NOMO-1 treated with dmso at 0.1 percent for 144 hours (cell line): ENCODE measurements around the gene MIEN1.
"Not testable (repeated sequence)": the region's sequence is repeated elsewhere in the genome, so short reads cannot be mapped to it uniquely, and the experiment has no call there.

Source experiments
- DNase-seq: peaks from one replicate; lab custom pipeline; 2025; ENCODE audit not compliant: unreplicated experiment; lab: John Stamatoyannopoulos, UW

The MIEN1 gene, protein sequence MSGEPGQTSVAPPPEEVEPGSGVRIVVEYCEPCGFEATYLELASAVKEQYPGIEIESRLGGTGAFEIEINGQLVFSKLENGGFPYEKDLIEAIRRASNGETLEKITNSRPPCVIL

DNA sequence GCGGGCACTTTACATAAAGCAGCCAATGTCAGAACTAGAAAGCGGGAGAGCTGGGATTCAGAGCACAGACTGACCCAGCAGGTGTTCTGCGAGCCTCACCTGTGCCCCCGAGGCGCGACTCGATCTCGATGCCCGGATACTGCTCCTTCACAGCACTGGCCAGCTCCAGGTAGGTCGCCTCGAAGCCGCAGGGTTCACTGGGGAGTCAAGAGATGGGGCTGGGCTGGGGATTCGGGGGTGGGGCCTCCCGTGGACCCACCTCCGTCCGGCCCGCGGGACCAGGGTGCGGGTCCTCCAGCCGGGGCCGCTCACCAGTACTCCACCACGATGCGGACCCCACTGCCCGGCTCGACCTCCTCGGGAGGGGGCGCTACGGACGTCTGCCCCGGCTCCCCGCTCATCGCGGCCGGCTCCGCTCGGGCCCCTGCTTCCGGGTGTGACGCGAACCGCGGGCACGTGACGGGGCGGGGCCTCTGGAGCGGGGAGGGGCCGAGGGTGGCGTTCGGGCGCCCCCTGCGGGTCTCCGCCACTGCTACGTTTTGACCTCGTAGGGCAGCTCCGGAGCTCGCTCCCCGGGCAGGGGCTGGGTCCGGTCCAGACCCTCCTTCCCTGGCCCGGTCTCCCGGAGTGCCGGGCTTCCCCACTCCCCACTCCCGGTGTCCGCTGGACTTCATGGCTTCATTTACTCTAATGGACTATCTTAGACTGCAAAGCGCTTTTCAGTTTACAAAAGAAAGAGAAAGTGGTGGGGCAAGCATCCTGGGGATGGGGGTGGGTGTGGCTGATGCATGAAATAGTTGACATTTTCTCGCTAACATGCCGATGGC is at the start of gene MIEN1:
Gene MIEN1 (minus strand): TSS at position 438 of the 827 bp plus-strand sequence. CDS start 37 bp downstream, at position 401.
- DNase-seq, result peak; percentile 71

DNA sequence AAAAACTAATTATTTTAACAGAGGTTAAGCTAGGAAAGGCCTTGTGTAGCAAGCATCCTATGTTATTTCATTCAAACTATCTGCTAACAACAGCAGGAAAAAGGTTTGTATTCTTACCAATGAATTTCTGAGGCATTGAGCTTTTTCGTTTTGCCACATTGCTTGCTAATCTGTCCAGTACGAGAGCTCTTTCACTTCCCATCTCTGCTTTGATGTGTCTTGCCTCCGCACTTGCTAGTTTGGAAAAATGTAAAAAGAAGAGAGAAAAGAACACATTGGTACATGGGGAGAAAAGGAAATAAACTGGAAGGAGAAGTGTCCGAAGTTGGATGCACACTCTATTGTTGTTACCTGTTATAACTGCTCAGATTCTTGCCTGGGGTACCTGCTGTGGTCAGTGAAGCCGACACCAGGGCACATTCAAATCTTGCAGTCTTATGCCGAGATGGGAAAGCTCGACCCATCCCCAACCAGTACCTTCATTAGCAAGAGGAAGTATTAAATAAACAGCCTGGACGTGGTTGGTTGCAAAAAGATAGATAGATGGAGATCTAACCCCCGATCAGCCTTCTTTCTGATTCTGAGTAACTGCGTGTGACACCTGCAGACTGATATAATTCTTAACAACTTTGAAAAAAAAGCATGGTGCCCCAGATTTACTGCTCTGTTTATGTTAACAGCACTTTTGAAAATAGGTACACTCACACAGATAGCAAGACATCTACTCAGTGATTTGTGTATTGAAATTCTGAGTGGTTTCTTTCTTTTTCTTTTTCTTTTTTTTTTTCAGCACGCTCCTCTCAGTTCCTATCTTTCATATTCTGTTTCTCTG is 47.4 kb upstream of the MIEN1 start:
- DNase-seq, result no peak

DNA sequence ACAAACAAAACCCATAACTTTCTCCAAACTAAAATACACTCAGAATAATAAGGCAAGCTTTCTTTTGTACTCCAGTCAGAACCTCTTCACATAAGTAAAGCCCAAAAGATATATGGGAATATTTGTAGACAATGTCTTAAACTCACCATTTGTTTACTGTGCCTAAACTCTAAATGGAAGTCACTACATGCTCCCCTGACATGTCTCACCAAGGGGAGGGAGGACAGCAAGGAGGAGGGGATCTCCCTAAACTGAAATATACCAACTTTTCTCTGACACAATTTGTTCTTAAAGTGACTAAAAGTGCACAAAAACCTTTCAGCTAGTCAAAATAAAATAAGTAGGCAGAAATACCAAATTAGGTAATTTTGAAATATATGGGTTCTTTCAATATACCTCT is 45.9 kb upstream of the MIEN1 start:
- DNase-seq, result no peak

DNA sequence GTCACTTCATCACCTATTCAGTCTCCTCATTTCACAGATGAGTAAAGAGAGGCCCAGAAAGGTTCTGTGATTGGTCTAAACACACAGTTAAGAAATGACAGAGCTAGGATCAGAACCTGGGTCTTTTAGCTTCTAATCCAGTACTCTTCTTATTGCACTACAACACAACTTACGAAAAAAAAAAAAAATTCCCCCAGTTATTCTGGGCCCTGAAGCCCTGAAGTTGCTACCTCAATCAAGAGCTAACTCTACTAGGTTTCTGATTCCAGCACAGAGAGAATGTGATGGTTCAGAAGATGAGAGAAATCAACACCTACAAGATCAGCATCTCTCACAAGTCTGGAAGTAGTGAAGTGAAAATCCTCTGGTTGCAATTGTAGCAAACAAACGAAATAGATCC is 44.7 kb upstream of the MIEN1 start:
- no peak for DNase-seq

DNA sequence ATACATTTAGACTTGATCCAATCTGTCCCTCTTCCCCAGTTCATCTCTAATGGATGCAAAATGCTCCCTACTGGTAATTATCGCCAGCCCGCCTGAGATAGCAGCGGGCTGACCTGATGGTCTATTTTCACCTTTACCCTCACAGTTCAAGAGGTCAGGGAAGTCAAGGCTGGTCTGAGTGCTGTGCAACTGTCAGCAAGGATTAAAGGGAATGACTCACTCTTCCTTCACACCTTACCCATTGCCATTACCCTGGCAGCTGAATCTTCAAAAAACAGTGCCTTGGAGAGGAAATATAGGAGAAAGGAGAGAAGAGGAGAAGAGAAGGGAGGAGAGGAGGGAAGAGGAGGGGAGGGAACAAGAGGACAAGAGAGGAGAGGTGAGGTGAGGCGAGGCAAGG is 43.7 kb upstream of the MIEN1 start:
- DNase-seq, result no peak

DNA sequence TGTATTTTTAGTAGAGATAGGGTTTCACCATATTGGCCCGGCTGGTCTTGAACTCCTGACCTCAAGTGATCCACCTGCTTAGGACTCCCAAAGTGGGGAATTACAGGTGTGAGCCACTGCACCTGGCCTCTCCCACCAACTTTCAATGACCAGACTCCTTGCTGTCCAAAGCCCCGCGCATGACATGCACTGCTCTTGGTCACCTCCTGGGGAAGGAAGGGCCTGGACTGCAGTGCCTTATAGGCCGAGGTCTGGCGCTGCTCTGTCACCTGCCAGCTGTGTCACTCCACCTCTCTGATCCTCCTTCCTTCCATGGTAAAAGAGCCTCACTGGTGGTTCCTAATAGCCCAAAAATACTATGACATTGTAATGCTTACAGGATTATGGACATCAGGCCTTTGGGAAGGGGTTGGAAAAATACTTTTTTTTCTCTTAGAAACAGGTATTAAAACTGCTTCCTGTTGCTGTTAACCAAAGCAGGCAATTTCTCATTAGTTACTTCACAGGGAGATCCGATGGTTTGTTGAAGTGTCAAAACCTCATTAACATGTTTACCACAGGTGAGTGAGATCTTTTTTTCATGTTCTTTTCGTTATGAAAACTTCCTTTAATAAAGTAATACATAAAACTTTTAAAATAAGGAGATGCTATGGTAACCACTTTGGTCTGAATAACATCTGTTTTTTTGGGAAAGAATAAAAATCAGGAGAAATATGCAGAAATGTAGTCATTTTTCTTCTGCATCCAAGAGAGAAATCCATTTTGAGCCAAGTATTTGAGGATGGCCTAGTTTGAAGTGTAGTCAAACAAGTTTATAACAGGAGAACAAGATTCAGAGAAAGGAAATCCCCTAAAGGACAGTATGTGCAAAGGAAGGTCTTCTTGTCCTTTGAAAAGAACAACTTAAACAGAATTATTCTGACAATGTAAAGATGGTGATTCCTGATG is 42.9 kb upstream of the MIEN1 start:
- DNase-seq, result no peak

DNA sequence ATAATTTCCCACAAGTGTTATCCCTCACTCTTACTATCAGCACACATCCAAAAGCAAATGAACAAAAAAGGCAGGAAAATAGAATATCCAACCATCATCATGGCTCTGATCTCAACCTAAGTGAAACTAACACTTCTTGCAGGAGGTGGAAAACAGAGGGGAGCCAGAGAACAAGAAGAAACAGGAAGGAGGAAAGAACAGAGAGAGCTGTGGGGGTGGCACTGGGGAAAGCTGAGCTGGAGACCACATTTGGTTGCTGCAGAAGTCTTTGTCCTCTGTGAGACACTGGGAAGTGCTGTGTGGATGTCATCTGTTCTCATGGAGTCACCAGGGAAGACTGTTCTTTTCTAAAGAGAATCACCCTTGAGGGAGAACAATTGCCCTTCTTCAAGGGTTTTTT is 42.1 kb upstream of the MIEN1 start:
- no peak for DNase-seq

DNA sequence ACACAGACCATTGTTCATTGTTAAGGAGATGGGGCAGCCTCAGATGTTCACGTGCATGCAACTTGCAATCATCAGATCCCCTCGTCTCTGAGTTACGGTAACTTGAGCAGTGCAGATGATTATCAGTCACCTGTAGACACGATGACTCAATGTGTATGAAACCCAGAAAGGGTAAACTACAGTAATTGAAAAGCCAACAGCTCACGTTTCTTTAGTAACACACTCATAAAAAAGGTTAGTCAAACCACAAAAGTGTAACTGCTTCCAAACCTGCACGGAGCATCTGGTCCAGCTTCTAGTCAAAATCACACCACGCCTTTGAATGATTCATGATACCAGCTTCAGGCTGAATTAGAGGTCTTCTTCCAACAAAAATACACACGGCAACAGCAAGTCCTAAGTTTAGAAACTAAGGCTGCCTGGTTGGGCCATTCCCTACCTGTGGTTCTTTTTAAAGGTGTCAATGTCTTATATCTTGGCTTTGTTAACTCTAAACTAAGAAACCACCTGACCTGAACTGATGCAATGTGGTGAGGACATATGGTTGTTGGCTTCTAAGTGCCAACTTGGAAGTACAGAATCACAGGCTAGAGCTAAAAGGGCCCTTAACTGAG is 39.7 kb upstream of the MIEN1 start:
- no peak for DNase-seq

DNA sequence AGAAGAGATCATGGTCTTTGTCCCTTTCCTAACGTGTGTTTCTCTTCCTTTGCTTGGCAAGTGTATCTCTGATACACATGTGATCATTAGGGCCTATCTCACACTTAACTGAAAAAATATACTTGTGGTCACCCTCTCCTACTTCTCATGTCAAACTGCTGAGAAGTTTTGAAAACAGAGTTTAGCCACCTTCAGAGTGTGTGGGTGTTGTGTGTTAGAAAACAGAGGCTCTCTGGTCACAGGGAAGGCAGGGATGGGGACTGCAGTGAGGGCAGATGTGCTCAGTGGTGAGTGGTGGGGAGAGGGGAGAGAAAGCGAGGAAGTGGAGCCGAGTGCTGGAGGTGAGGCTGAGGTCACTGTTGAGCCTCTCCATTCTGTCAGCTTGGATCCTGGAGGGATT is 36.8 kb upstream of the MIEN1 start:
- no peak for DNase-seq

DNA sequence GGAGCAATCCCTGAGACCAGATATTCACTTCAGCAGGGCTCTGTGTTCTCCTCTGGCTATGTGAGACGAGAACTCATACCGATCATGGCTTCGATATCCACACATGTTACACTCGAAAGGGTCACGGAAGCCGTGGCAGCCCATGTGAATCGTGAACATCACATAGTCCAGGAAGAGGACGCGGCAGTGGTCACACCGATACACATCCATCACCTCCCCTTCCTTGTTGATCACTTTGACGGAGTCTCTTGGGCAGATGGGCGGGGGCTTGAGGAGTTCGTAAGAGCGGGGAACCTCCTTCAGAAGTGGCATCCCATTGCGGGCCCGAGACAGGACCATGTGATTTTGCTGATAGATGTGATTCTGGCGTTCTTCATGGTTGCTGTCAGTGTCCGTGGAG is 35.4 kb upstream of the MIEN1 start:
- no peak for DNase-seq

DNA sequence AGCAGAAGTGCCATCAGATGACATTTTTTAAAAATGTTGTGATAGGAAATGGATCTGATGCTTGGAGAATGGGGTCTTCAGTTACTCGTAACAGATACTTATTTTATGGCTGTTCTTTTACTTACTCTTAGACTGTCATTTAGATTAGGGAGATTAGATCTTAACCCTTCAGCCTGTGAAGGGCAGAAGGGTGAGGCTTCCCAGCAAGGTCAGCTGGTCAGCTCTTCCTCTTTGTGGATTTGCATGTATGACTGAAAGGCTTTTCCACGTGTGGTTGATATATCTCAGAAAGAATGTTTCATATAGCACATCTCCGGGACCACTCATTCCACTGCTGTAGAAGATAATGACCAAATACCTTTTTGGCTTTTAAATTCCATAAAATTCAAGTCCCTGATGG is 34.8 kb upstream of the MIEN1 start:
- DNase-seq, result no peak

DNA sequence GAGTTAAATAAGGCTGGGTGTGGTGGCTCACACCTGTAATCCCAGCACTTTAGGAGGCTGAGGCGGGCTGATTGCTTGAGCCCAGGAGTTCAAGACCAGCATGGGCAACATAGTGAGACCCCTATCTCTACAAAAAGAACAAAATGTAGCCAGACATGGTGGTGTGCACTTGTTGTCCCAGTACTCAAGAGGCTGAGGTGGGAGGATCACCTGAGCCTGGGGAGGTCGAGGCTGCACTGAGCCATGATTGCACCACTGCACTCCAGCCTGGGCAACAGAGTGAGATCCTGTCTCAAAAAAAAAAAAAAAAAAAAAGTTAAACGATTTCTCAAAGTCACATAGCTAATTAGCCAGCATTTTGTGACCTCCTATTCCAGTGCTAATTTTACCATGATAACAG is 33.8 kb upstream of the MIEN1 start:
- not testable (repeated sequence) for DNase-seq

DNA sequence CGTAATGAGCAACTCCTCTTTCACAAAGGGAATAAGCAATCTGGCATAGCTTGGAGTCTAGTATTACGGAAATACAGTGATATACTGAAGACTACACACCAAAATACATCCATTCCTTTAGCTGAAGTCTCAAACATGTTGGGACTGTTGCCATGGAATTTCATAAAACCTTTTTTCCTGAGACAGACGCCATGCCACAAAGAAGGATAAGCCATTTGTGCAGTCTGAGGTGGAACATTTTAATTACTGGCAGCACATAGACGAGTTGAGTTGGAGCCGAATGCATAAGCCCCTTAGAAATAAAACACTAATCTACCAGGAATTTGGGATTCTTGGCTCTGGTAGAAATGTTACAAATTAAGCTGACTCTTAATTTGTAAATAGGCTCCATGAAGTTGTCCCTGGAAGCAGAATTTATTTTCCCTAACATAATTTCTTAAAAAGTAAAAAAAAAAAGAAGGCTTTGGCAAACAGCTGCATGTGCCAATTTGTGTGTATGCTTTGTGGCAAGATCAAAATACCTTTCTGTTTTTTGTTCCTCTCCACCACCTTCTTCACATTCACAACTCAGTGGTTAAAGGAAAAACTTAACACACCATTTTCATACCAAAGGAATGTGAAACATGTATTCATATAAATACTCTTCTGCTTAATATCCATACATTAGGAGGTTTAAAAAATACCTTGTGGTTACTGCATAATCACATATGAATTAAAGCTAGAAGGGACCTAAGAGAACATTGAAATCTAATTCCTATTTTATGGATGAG is 32.9 kb upstream of the MIEN1 start:
- no peak for DNase-seq

DNA sequence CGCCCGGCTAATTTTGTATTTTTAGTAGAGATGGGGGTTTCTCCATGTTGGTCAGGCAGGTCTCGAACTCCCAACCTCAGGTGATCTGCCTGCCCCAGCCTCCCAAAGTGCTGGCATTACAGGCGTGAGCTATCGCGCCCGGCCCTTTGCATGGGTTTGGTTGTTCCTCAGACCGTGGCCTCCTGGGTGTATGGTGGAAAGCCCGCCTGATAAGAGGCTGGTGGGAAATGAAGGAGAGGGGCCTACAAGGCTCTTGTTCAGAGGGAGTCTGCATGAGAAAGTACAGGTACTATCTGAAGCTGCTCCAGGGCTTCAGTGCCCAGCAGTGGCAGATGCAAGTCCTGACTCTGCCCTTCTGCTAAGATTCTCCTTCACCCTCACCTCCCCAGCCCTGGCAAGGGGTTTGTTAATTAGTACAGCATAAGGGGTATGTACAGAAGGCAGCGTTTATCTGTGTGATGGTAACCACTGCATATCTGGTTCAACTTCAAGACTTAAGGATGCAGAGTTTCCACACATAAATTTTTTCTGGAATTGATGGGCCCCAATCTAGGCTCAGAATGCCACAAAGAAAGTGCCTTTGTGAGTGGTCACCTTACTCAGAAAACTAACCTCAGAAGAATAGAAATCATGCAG is 31.6 kb upstream of the MIEN1 start:
- no peak for DNase-seq

DNA sequence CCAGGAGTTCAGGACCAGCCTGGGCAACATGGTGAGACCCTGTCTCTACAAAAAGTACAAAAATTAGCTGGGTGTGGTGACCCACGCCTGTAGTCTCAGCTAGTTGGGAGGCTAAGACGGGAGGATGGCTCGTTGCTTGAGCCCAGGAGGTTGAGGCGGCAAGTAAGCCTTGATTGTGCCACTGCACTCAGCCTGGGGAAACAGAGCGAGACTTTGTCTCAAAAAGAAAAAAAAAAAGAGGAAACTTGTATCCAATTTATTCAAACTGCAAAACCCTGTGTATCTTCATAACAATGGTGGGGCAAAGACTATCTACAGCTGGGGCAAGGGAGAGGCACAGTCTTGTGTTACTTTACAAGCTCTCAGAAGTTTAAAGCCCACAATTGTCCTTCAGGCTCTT is 28.9 kb upstream of the MIEN1 start:
- no peak for DNase-seq

DNA sequence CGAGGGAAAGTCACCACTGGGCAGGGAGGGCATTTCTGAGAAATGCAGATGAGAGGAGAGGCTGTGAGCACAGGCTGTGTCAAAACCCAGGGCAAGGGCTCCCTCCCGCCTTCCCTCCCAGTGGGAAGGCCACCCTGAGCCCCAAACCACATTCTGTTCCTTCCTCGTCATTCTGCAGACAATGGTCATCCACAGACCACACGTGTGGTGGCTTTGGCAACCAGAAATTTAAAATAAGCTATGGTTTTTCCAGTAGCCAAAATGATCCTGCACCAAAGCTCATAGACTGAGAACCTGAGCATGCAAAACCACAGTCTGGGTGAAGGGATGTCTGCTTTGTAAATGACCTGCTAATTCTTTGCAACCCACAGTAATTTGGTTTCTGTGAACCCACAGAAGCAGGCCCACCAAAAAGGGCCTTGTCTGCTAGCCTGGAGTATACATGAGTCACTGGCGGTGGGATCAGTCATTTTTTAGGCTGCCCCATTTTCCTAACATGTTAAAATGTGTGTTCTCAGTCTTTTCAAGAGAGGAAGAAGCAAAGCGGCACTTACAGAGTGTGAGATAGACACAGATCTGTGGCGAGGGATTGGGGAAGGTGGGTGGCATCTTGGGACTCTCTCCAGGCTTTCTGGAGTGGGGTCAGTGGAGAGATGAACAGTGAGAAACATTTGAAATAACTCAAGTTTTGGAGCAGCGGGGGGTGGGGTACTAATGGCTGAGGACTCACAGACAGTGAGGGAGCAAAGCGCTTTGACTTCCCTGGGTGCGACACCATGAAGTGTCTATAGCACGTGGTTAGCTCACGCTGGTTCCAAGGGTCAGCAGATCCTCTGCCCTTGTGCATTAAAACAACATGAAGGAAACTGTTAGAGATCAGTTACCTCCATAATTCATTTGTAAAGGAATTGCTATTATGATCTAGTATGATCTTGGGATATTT is 27.9 kb upstream of the MIEN1 start:
- DNase-seq, result no peak

DNA sequence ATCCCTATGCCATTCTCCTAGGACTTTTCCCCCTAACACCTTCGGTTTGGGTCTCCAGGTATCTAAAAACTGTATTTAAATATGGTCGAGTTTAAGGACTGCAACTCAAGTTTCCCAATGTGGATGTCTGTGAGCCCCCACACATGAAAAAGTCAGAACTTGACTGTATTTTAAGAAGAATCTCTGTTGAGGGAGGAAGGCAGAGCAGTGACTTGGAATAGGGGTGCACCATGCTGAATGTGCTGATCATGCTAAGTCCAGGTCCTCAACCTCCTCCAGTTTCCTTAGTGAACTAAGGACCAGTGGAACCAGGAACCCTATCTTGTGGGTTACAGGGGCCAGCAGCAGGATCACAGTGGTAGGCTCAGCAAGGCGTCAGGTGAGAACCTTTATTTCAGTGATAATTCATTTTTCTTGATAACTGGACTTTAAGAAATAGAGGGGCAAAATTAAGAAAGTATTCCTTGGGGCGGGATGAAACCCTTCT is 26.9 kb upstream of the MIEN1 start:
- DNase-seq, result no peak
